OCI-LY7 (cell line): ENCODE data around the gene BCL7A. TPM values are rescaled to one million over a fixed set of nuclear protein-coding genes. Genes with fewer than 3 reads are reported as not detected.

Experiments used
- BruUV-seq: library from RNA; stranded (reverse); fragments of 400-500 nt; replicated peaks from 2 replicates; lab custom pipeline; 2021; lab: Mats Ljungman, UMichigan
- CTCF ChIA-PET: fragments of 300-600 bp; sonication (Branson Sonifier 250); formaldehyde crosslinking; loops from one replicate; lab custom pipeline; 2022; ENCODE audit warnings: antibody characterized with exemption; ENCODE audit not compliant: unreplicated experiment; lab: Charles Lee
- POLR2A ChIA-PET: fragments of 300-600 bp; sonication (Branson Sonifier 250); formaldehyde crosslinking; loops from one replicate; lab custom pipeline; 2022; ENCODE audit warnings: antibody characterized with exemption; lab: Charles Lee
- DNase-seq: peaks from one replicate; pipeline ENCODE4 v3.0.0-alpha.2; 2015; ENCODE audit warnings: low spot score
- H2AFZ ChIP-seq: fragments of 200-600 bp; sonication (generic), shearing (Covaris generic); 2 replicates; pipeline ENCODE4 v1.6.1; 2014; ENCODE audit warnings: mild to moderate bottlenecking, antibody characterized with exemption, low read length, moderate library complexity
- H3K27ac ChIP-seq: fragments of 200-600 bp; sonication (generic); 2 replicates; pipeline ENCODE4 v1.5.1; 2014; ENCODE audit warnings: mixed run types, low read depth, mild to moderate bottlenecking, moderate library complexity, low read length, inconsistent platforms; ENCODE audit not compliant: poor library complexity, severe bottlenecking
- H3K36me3 ChIP-seq: fragments of 200-600 bp; sonication (generic); 2 replicates; pipeline ENCODE4 v1.6.1; 2014; ENCODE audit warnings: mild to moderate bottlenecking, antibody characterized with exemption, low read length, moderate library complexity, mixed read lengths; ENCODE audit not compliant: insufficient read depth
- H3K4me1 ChIP-seq: fragments of 200-600 bp; sonication (generic); 2 replicates; pipeline ENCODE4 v1.5.1; 2014; ENCODE audit warnings: mild to moderate bottlenecking, low read length; ENCODE audit not compliant: insufficient read depth, poor library complexity, severe bottlenecking
- H3K4me2 ChIP-seq: fragments of 200-600 bp; sonication (generic); 2 replicates; pipeline ENCODE4 v1.6.1; 2014; ENCODE audit warnings: mild to moderate bottlenecking, low read length
- H3K4me3 ChIP-seq: fragments of 200-600 bp; sonication (generic); 2 replicates; pipeline ENCODE4 v1.5.1; 2014; ENCODE audit warnings: mild to moderate bottlenecking, low read depth, low read length; ENCODE audit not compliant: poor library complexity, severe bottlenecking
- H3K79me2 ChIP-seq: fragments of 200-600 bp; sonication (generic); 2 replicates; pipeline ENCODE4 v1.6.1; 2016; ENCODE audit warnings: low read depth, mild to moderate bottlenecking, low read length, moderate library complexity, mixed read lengths; ENCODE audit not compliant: insufficient read depth
- H3K9me2 ChIP-seq: fragments of 200-600 bp; sonication (generic); 2 replicates; pipeline ENCODE4 v1.6.1; 2016; ENCODE audit warnings: mild to moderate bottlenecking, low read length, mixed read lengths; ENCODE audit not compliant: insufficient read depth
- H3K9me3 ChIP-seq: fragments of 200-600 bp; sonication (generic); 2 replicates; pipeline ENCODE4 v1.6.1; 2014; ENCODE audit warnings: mild to moderate bottlenecking, mixed run types, low read length, mixed read lengths
- H4K20me1 ChIP-seq: fragments of 200-600 bp; sonication (generic); 2 replicates; pipeline ENCODE4 v1.6.1; 2014; ENCODE audit warnings: mild to moderate bottlenecking, antibody characterized with exemption, low read length, moderate library complexity, mixed read lengths; ENCODE audit not compliant: insufficient read depth
- CTCF ChIP-seq: fragments of 200-600 bp; sonication (generic); conservative IDR thresholded peaks from 2 replicates; pipeline ENCODE4 v1.5.1; 2014; ENCODE audit warnings: mild to moderate bottlenecking, antibody characterized with exemption, low read length, moderate library complexity, mixed read lengths
- EZH2phosphoT487 ChIP-seq: fragments of 200-600 bp; sonication (generic); IDR thresholded peaks from 2 replicates; pipeline ENCODE4 v1.6.1; 2018; ENCODE audit warnings: low read depth, borderline replicate concordance, mild to moderate bottlenecking, mixed run types, antibody characterized with exemption, low read length, moderate library complexity, mixed read lengths
- intact Hi-C: fragments of 100-400 bp; cut with micrococcal nuclease; formaldehyde crosslinking; loops from one replicate; pipeline ENCODE4 v1.10.0; 2022; ENCODE audit not compliant: unreplicated experiment
- total RNA-seq, 2 experiments: library from RNA; depleted of rRNA in 1 of 2; stranded (reverse); fragments of >200 nt in 1 of 2; shearing (Covaris generic) in 1 of 2; gene quantifications; 2 replicates each; pipeline ENCODE4 v1.2.3, GENCODE V29; 2014 to 2022

Gene BCL7A
- total RNA-seq, 2 experiments from 2014 or later: 76.2 to 84.7 TPM

DNA sequence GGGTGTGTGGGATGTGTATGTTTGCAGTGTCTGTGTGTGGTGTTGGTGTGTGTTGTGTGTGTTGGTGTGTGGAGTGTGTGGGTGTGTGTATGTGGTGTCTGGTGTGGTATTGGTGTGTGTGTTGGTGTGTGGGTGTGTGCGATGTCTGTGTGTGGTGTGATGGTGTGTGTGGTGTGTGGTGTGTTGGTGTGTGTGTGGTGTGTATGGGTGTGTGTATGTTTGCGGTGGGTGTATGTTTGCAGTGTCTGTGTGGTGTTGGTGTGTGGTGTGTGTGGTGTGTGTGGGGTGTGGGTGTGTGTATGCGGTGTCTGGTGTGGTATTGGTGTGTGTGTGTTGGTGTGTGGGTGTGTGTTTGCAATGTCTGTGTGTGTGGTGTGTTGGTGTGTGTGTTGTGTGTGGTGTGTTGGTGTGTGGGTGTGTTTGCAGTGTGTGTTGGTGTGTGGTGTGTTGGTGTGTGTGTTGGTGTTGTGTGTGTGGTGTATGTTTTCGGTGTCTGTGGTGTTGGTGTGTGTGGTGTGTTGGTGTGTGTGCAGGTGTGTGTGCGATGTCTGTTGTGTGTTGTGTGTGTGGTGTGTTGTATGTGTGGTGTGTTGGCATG, 72.6 kb downstream of the BCL7A start:
- Histone ChIP-seq H3K9me3 (peaks cover 13% of the 10 kb centered on the region; the same call in 1 of the 2 replicates), H3K4me2 (no peak overlapping the region), H3K4me3 (no peak overlapping the region), H4K20me1 (no peaks in the 10 kb centered on the region; the same call in 1 of the 2 replicates), H3K27ac (no peak overlapping the region), H3K36me3 (peaks cover 18% of the 10 kb centered on the region), H3K4me1 (peaks cover 4% of the 10 kb centered on the region), H2AFZ (no peak overlapping the region), H3K79me2 (peaks cover 41% of the 10 kb centered on the region; the same call in 1 of the 2 replicates), H3K9me2 (no peaks in the 10 kb centered on the region)
- TF ChIP-seq EZH2phosphoT487: no peak
- TF ChIP-seq CTCF: no peak
- CTCF ChIA-PET: no interaction called here
- DNase-seq: no peak
- no TSS peak for BruUV-seq
- POLR2A ChIA-PET: no interaction called here
- intact Hi-C loops: no loop called here

DNA sequence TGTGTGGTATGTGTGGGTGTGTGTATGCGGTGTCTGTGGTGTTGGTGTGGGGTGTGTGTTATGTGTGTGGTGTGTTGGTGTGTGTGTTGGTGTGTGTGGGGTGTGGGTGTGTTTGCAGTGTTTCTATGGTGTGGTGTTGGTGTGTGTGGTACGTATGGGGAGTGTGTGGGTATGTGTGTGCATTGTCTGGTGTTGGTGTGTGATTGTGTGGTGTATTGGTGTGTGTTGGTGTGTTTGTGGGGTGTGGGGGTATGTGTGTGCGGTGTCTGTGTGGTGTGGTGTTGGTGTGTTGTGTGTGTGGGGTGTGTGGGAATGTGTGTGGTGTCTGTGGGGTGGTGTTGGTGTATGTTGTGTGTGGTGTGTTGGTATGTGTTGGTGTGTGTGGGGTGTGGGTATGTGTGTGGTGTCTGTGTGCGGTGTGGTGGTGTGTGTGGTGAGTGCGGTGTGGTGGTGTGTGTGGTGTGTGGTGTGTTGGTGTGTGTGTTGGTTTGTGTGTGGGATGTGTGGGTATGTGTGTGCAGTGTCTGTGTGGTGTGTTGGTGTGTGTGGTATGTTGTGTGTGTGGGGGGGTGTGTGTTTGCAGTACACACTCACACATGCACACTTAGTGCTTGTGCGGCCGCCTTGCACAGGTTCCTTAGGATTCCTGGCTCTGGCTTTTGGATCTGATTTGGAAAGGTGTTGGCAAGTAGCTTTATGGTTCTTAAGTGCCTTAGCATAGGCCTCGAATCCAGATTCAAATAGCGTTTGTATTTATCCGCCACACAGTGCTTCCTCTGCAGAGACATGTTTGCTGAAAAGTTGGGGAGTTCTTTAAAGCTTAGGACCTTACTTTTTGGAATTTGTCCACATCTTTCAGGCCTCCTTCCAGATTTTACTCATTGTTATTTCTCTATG, 73.3 kb downstream of the BCL7A start:
- no peaks in the 10 kb centered on the region; the same call in 1 of the 2 replicates for H4K20me1 ChIP-seq
- ChIA-PET CTCF (no interaction called here), POLR2A (no interaction called here)
- no peak overlapping the region for H2AFZ ChIP-seq
- H3K4me3 ChIP-seq: no peak overlapping the region
- peaks cover 41% of the 10 kb centered on the region; the same call in 1 of the 2 replicates for H3K79me2 ChIP-seq
- DNase-seq: no peak
- no peak overlapping the region for H3K4me2 ChIP-seq
- TF ChIP-seq CTCF (no peak), EZH2phosphoT487 (no peak)
- no TSS peak for BruUV-seq
- H3K9me2 ChIP-seq: no peaks in the 10 kb centered on the region
- no peak overlapping the region for H3K27ac ChIP-seq
- H3K4me1 ChIP-seq: peaks cover 8% of the 10 kb centered on the region
- peaks cover 10% of the 10 kb centered on the region for H3K36me3 ChIP-seq
- intact Hi-C loops: no loop called here
- peaks cover 13% of the 10 kb centered on the region; the same call in 1 of the 2 replicates for H3K9me3 ChIP-seq
